Stimulated activated CD8-positive, alpha-beta memory T cell treated with anti-CD3 and anti-CD28 coated beads, Interleukin-7, amount 100 ng/mL, for 1 hour (primary cell): ENCODE data around the gene PLA1A.
"Not testable (repeated sequence)": the region's sequence is repeated elsewhere in the genome, so short reads cannot be mapped to it uniquely, and the experiment has no call there.

Experiments used
- DNase-seq, 2 donors: peaks; one replicate each; pipeline ENCODE4 v3.0.0-alpha.2; 2020; ENCODE audit warnings: low read depth in 2 of 2

The PLA1A gene

GRCh38 chr3:119662604-119663373 lies 65.1 kb downstream of the PLA1A start:
- no peak for DNase-seq

GRCh38 chr3:119663885-119664284 lies 66.2 kb downstream of the PLA1A start:
- no peak for DNase-seq

GRCh38 chr3:119664370-119664769 lies 66.7 kb downstream of the PLA1A start:
- no peak for DNase-seq

DNA sequence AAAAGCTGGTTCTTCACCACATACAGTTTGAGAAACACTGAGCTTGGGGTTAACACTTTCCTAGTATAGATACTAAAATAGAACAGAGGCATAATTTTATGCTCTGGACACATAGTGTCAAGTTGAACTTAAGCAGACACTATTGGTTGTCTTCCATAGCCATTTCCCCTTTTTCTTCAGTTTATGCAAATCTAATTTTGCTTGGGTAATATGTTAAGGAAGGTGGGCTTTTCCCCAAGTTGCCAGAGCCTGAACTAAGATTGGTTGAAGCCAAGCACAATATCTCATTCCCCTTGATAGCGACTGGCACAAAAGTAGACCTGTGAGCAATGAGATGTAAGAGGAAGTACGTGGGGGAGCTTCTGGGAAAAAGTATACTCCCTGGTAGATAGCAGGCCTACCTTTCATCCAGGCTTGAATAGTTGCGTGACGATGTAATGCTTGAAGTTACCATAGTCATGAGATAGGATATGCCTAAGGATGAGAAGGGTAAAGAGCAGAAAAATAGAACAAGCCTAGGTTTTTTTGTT lies 67.2 kb downstream of the PLA1A start:
- DNase-seq = no peak

- no peak for DNase-seq
These were observed 68.4 kb downstream of the PLA1A start for GRCh38 chr3:119665954-119666559.

- no peak for DNase-seq
These were observed 72.4 kb downstream of the PLA1A start for GRCh38 chr3:119669906-119670570.

- no peak for DNase-seq
These were observed 75.1 kb downstream of the PLA1A start for GRCh38 chr3:119672776-119673175.

DNA sequence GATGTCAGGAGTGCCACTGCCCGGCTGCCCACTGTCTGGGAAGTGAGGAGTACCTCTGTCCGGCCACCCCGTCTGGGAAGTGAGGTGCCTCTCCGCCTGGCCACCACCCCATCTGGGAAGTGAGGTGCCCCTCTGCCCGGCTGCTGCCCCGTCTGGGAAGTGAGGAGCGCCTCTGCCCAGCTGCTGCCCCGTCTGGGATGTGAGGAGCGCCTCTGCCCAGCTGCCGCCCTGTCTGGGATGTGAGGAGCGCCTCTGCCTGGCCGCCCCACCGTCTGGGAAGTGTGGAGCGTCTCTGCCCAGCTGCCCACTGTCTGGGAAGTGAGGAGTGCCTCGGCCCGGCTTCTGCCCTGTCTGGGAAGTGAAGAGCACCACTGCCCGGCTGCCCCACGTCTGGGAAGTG lies 76.2 kb downstream of the PLA1A start:
- no peak for DNase-seq

DNA sequence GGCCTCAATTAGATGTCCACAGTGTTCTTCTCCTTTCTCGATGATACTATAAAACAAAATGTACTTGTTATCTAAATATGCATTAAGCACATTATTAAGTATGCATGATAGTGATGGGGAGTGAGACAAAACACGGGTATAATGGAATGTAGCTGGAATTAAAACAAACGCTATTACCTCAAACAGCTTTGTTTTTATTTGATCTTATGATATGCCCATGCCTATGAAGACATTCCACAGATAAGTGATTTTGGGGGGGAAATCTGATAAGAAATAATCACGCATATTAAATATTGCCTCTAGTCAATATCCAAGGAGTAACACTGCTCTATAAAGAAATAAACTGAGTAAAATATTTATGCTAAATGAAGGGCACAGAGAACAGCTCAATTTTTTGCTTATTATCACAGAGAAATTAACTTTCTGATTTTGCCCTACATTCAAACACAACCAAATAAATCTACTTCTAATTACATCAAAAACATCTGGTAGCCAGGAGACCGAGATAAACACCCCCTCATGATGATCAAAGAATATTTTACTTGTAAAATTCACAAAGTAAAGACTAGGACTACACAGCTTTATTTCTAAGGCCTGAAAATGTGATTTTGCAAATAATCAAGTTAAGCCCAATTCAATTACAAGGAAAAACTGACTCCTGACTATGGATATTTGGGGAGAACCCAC lies 77.6 kb downstream of the PLA1A start:
- no peak for DNase-seq

DNA sequence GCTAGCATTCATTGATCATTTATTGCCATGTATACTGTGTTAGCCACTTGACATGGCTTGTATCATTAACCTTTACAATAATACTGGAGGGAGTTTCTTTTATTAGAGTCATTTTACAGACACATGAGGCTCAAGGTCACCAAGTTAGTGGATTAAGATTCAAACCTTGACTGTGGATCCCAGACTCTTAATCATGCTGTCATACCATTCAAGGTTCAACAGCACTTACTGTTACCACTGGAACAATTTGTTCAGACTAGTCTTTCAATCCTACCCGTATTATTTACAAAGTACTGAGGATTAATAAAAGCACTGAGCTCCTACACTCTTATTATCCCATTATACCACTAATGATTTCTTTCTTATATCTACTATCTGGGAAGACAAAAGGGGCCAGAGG lies 78.3 kb downstream of the PLA1A start:
- DNase-seq = no peak

- peak; percentile 89 to 90 for DNase-seq
These were observed 79.3 kb downstream of the PLA1A start, which contains the start of gene COX17 for GRCh38 chr3:119676771-119677640. Gene COX17, minus strand, starts transcription at chr3:119677406. Its CDS starts 96 bp downstream, at chr3:119677310.

DNA sequence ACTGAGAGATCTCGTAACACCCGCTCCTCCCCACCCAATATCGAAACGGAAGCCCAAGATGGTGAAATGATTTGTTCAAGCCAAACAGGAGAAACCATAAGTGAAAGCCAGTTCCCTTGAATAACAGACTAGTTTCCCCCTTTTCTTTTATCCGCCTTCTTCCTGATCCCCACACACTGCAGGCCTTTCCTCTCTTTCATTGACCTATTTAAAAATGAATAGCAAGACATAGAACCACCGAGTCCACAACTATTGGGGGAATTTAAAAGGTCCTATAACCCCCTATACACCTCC lies 79.9 kb downstream of the PLA1A start:
- no peak for DNase-seq

- DNase-seq = not testable (repeated sequence)
These were observed 80.5 kb downstream of the PLA1A start for GRCh38 chr3:119678209-119678608.
